ENCODE measurements around the gene ADGRB2.
"Not testable (repeated sequence)": the region's sequence is repeated elsewhere in the genome, so short reads cannot be mapped to it uniquely, and the experiment has no call there.

DNA sequence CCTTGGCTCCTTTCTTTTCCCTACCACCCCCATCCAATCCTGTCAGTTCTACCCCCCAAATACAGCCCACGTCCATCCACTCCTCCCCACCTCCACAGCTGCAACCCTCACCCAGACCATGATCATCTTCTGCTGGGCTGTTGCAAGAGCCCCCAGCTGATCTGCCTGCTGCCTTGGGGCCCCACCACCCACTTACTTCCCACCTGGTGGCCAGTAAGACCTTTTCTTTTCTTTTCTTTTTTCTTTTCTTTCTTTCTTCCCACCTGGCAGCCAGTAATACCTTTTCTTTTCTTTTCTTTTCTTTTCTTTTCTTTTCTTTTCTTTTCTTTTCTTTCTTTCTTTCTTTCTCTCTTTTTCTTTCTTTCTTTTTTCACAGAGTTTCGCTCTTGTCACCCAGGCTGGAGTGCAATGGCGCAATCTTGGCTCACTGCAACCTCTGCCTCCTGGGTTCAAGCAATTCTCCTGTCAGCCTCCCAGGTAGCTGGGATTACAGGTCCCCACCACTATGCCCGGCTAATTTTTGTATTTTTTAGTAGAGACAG is 57.0 kb downstream of the ADGRB2 start:
- not testable (repeated sequence) for TF ChIP-seq POLR2A (IDR thresholded peaks at IDR 0.05; ENCODE audit: low read length); GATA1 (IDR thresholded peaks at IDR 0.05; ENCODE audit: low read depth, low read length)
